DMS114 treated with DMSO at 0.1 percent for 48 hours (cell line): ENCODE data around the gene ALKBH6.

Source experiments
- DNase-seq: peaks from one replicate; lab custom pipeline; 2025; ENCODE audit not compliant: unreplicated experiment; lab: John Stamatoyannopoulos, UW

ALKBH6 gene

GRCh38 chr19:36030264-36031148 is 16.5 kb upstream of the ALKBH6 start:
- peak; percentile 13 for DNase-seq

- no peak for DNase-seq
Measured at GRCh38 chr19:36028313-36029041, 14.5 kb upstream of the ALKBH6 start.

GRCh38 chr19:36027696-36028095 is 13.7 kb upstream of the ALKBH6 start:
- DNase-seq = no peak

GRCh38 chr19:36026091-36026876 is 12.3 kb upstream of the ALKBH6 start:
- DNase-seq = no peak

- DNase-seq = no peak
Measured at GRCh38 chr19:36025541-36025940, 11.5 kb upstream of the ALKBH6 start.

GRCh38 chr19:36023432-36023831 is 9.4 kb upstream of the ALKBH6 start:
- no peak for DNase-seq

GRCh38 chr19:36019061-36019670 is 5.2 kb upstream of the ALKBH6 start:
- no peak for DNase-seq

- no peak for DNase-seq
Measured at GRCh38 chr19:36013280-36014011, 567 bp downstream of the ALKBH6 start.

GRCh38 chr19:36010402-36010801 is 3.6 kb downstream of the ALKBH6 start:
- DNase-seq = no peak

- no peak for DNase-seq
Measured at GRCh38 chr19:36009633-36010379, 4.2 kb downstream of the ALKBH6 start.

- peak; percentile 43 for DNase-seq
Measured at GRCh38 chr19:36009220-36009619, 4.8 kb downstream of the ALKBH6 start.

- no peak for DNase-seq
Measured at GRCh38 chr19:36008336-36008978, 5.6 kb downstream of the ALKBH6 start, which contains the start of gene SYNE4. SYNE4 (minus strand) TSS chr19:36008813; CDS start chr19:36008681, 132 bp downstream.

GRCh38 chr19:36006955-36007354 is 7.1 kb downstream of the ALKBH6 start:
- DNase-seq = no peak

GRCh38 chr19:36003284-36003683 is 10.7 kb downstream of the ALKBH6 start:
- DNase-seq = no peak

GRCh38 chr19:36001605-36002004 is 12.4 kb downstream of the ALKBH6 start:
- no peak for DNase-seq

GRCh38 chr19:35996777-35997176 is 17.2 kb downstream of the ALKBH6 start:
- DNase-seq = no peak

GRCh38 chr19:35995048-35995993 is 18.7 kb downstream of the ALKBH6 start, which contains the start of gene SDHAF1:
SDHAF1 (plus strand) TSS chr19:35995188; CDS start chr19:35995275, 87 bp downstream.
- DNase-seq = peak; percentile 93
